ENCODE measurements around the gene LMO7.

LMO7 gene

GRCh38 chr13:75657111-75657510 is 21.0 kb downstream of the LMO7 start:
- TF ChIP-seq, protein P1, sequence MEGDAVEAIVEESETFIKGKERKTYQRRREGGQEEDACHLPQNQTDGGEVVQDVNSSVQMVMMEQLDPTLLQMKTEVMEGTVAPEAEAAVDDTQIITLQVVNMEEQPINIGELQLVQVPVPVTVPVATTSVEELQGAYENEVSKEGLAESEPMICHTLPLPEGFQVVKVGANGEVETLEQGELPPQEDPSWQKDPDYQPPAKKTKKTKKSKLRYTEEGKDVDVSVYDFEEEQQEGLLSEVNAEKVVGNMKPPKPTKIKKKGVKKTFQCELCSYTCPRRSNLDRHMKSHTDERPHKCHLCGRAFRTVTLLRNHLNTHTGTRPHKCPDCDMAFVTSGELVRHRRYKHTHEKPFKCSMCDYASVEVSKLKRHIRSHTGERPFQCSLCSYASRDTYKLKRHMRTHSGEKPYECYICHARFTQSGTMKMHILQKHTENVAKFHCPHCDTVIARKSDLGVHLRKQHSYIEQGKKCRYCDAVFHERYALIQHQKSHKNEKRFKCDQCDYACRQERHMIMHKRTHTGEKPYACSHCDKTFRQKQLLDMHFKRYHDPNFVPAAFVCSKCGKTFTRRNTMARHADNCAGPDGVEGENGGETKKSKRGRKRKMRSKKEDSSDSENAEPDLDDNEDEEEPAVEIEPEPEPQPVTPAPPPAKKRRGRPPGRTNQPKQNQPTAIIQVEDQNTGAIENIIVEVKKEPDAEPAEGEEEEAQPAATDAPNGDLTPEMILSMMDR (conservative IDR thresholded peaks at IDR 0.05; ENCODE audit: low read depth, low read length): no peak
- DNase-seq (ENCODE audit: low read depth): no peak
- no peak overlapping the region for H3K4me3 ChIP-seq (ENCODE audit: low read depth, low read length)

DNA sequence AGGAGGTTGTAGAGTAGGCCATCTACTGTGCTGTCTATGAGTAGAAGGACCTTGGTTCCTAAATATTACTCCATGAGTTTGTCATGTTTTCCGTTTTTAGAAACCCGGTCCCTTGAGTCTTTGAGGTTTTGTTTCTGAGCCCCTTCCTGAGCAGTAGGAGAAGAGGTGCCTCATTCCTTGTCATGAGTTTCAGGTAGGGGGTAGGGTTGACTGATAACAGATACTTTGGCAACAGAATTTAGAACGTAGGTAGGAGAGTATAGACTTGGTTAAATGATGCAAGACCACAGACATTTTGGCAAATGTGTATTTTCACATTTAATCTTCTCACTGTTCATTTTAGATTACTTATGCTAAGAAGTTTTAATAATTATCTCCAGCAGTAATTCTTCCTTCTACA is 24.6 kb downstream of the LMO7 start:
- H3K4me3 ChIP-seq (ENCODE audit: low read depth, low read length): no peak overlapping the region
- TF ChIP-seq, protein P1 (conservative IDR thresholded peaks at IDR 0.05; ENCODE audit: low read depth, low read length): no peak
- no peak for DNase-seq (ENCODE audit: low read depth)

DNA sequence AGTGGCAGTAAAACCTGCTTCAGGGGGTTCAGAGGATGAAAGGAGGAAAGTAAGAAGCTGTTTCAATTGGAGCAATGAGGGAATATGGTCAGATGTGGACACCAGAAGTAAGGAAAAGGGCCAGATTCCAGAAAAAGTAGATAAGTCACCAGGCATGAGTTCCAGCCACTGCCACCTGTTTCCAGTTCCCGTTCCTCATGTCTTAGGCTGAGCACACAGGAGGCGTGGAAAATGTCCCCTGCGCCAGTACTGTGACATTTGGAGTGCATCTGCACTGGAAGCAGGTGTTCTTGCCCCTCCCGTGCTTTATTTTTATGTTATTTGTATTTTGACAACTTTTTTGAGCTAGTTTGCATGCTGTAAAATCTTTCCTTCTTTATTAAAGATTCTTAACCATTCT is 25.3 kb downstream of the LMO7 start:
- TF ChIP-seq, protein P1 (conservative IDR thresholded peaks at IDR 0.05; ENCODE audit: low read depth, low read length): no peak
- no peak for DNase-seq (ENCODE audit: low read depth)
- H3K4me3 ChIP-seq (ENCODE audit: low read depth, low read length): no peak overlapping the region

GRCh38 chr13:75666646-75667351 is 30.7 kb downstream of the LMO7 start:
- DNase-seq (ENCODE audit: low read depth): peak; percentile 79
- H3K4me3 ChIP-seq (ENCODE audit: low read depth, low read length): no peak overlapping the region

DNA sequence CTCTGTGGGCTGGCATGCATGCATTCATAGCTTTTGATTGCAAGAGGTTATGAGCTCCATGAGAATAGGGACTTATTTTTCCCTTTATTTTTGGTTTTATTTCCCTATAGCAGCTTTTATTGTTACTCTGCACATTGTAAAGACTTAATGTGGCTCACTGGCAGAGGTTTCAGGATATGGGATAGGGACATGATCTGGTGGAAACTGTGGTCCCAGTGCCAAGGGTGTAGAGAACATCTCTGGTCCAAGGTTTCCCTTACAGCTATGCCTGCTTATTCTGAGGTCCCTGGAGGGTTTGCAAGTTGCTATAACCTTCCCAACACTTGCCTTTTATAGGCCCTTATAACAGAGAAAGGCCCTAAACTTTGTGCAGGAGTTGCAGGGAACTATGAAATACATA is 33.6 kb downstream of the LMO7 start:
- TF ChIP-seq, protein P1 (conservative IDR thresholded peaks at IDR 0.05; ENCODE audit: low read depth, low read length): no peak
- no peak for DNase-seq (ENCODE audit: low read depth)
- no peak overlapping the region for H3K4me3 ChIP-seq (ENCODE audit: low read depth, low read length)

More at GRCh38 chr13:75666646-75667351, 30.7 kb downstream of the LMO7 start:
- TF ChIP-seq, protein P1 (conservative IDR thresholded peaks at IDR 0.05; ENCODE audit: low read depth, low read length): no peak

DNA sequence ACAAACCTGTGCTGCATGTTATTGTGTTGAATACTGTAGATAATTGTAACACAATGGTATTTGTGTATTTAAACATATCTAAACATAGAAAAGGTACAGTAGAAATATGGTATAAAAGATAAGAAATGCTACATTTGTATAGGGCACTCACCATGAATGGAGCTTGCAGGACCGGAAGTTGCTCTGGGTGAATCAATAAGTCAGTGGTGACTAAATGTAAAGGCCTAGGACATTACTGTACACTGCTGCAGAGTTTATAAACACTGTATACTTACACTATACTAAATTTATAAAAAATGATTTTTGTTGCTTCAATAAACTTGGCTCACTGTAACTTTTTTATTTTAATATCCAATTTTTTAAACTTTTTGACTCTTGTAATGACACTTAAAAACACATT is 34.4 kb downstream of the LMO7 start:
- TF ChIP-seq, protein P1 (conservative IDR thresholded peaks at IDR 0.05; ENCODE audit: low read depth, low read length): no peak
- no peak overlapping the region for H3K4me3 ChIP-seq (ENCODE audit: low read depth, low read length)
- no peak for DNase-seq (ENCODE audit: low read depth)

DNA sequence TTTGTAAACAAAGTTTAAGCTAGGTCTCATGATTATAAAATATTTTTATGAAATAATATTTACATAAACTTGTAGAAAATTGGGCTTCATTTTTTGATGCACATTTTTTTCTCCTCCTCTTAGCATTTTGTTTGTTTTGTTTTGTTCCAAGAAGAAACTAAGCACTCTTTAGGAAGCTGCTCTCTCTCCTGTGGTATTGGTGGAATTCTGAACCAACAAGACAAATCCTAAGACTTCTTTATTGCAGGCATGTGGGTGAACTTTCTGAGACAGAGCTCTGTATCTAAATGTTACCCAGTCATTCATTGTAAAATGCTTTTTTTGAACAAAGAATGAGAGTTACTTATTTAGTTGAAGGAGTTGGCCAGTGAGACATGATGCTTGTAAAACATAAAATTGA is 39.3 kb downstream of the LMO7 start:
- H3K4me3 ChIP-seq (ENCODE audit: low read depth, low read length): no peak overlapping the region
- peak; percentile 63 for DNase-seq (ENCODE audit: low read depth)
- TF ChIP-seq, protein P1 (conservative IDR thresholded peaks at IDR 0.05; ENCODE audit: low read depth, low read length): no peak
